Retinal pigment epithelial cell (primary cell): ENCODE data around the gene SLC6A4.

ENCODE experiments used
- DNase-seq: peaks from one replicate; pipeline ENCODE4 v3.0.0-alpha.2; 2010; ENCODE audit warnings: low read depth
- H3K4me3 ChIP-seq: 2 replicates; pipeline ENCODE4 v1.5.1; 2011; ENCODE audit warnings: mild to moderate bottlenecking, low read length, control low read depth, moderate library complexity
- CTCF ChIP-seq: conservative IDR thresholded peaks from 2 replicates; pipeline ENCODE4 v1.5.1; 2011; ENCODE audit warnings: low read depth, low read length, control low read depth, inconsistent platforms

The SLC6A4 gene

GRCh38 chr17:30200106-30200505 is 35.4 kb downstream of the SLC6A4 start:
- H3K4me3 ChIP-seq: no peak overlapping the region
- no peak for TF ChIP-seq CTCF
- DNase-seq: no peak

- TF ChIP-seq CTCF: no peak
- no peak overlapping the region for H3K4me3 ChIP-seq
- DNase-seq: no peak
These were observed 35.9 kb downstream of the SLC6A4 start for GRCh38 chr17:30199600-30199999.

- no peak for TF ChIP-seq CTCF
- DNase-seq: no peak
- H3K4me3 ChIP-seq: no peak overlapping the region
These were observed 38.1 kb downstream of the SLC6A4 start for GRCh38 chr17:30197416-30197815.

GRCh38 chr17:30196504-30196903 is 39.0 kb downstream of the SLC6A4 start:
- no peak for TF ChIP-seq CTCF
- no peak overlapping the region for H3K4me3 ChIP-seq
- no peak for DNase-seq

GRCh38 chr17:30191072-30191471 is 44.4 kb downstream of the SLC6A4 start:
- no peak for TF ChIP-seq CTCF
- no peak for DNase-seq
- H3K4me3 ChIP-seq: no peak overlapping the region

- H3K4me3 ChIP-seq: no peak overlapping the region
- no peak for DNase-seq
- no peak for TF ChIP-seq CTCF
These were observed 47.1 kb downstream of the SLC6A4 start for GRCh38 chr17:30188211-30188939.

- DNase-seq: no peak
- TF ChIP-seq CTCF: no peak
- H3K4me3 ChIP-seq: no peak overlapping the region
These were observed 47.9 kb downstream of the SLC6A4 start for GRCh38 chr17:30187573-30187972.
